ENCODE data around the gene MRPL40. TPM values are rescaled to one million over a fixed set of nuclear protein-coding genes. Genes with fewer than 3 reads are reported as not detected.

MRPL40 gene
- total RNA-seq, 1 donor from 2014 or later: 24.4 TPM

- Mint-ChIP-seq H3K4me3 (ENCODE audit: unreplicated experiment) (peak overlapping the region; percentile 87), H3K4me1 (ENCODE audit: low read depth, unreplicated experiment) (peaks cover 18% of the 10 kb centered on the region), H3K27ac (ENCODE audit: unreplicated experiment) (peak overlapping the region; percentile 52), H3K36me3 (ENCODE audit: unreplicated experiment) (no peaks in the 10 kb centered on the region), H3K27me3 (ENCODE audit: unreplicated experiment) (no peaks in the 10 kb centered on the region), H3K9me3 (ENCODE audit: unreplicated experiment) (peaks cover 8% of the 10 kb centered on the region)
- DNase-seq: peak; percentile 41
- TF ChIP-seq CTCF (IDR thresholded peaks at IDR 0.05; ENCODE audit: partially characterized antibody, unreplicated experiment): no peak
These were observed 2.1 kb upstream of the MRPL40 start for GRCh38 chr22:19429950-19430889.

GRCh38 chr22:19430890-19431541, 1.3 kb upstream of the MRPL40 start:
- Mint-ChIP-seq H3K27me3 (ENCODE audit: unreplicated experiment) (no peaks in the 10 kb centered on the region), H3K9me3 (ENCODE audit: unreplicated experiment) (peaks cover 8% of the 10 kb centered on the region), H3K4me1 (ENCODE audit: low read depth, unreplicated experiment) (peaks cover 21% of the 10 kb centered on the region), H3K36me3 (ENCODE audit: unreplicated experiment) (no peaks in the 10 kb centered on the region), H3K27ac (ENCODE audit: unreplicated experiment) (peak overlapping the region; percentile 52), H3K4me3 (ENCODE audit: unreplicated experiment) (peak overlapping the region; percentile 87)
- peak; percentile 53 for DNase-seq
- TF ChIP-seq CTCF (IDR thresholded peaks at IDR 0.05; ENCODE audit: partially characterized antibody, unreplicated experiment): peak; percentile 38

- peak; percentile 92 for DNase-seq
- Mint-ChIP-seq H3K27ac (ENCODE audit: unreplicated experiment) (peak within 1 kb of the TSS; percentile 95), H3K9me3 (ENCODE audit: unreplicated experiment) (peaks cover 8% of the 10 kb centered on the region), H3K27me3 (ENCODE audit: unreplicated experiment) (no peaks in the 10 kb centered on the region), H3K4me1 (ENCODE audit: low read depth, unreplicated experiment) (peaks cover 21% of the 10 kb centered on the region), H3K4me3 (ENCODE audit: unreplicated experiment) (peak within 1 kb of the TSS; percentile 95), H3K36me3 (ENCODE audit: unreplicated experiment) (no peaks in the 10 kb centered on the region)
- TF ChIP-seq CTCF (IDR thresholded peaks at IDR 0.05; ENCODE audit: partially characterized antibody, unreplicated experiment): no peak
These were observed 654 bp upstream of the MRPL40 start, which contains the start of gene HIRA for GRCh38 chr22:19431649-19432132. HIRA (minus strand) TSS chr22:19431733; CDS start chr22:19431476, 257 bp downstream.

- no peak for DNase-seq
- Mint-ChIP-seq H3K27ac (ENCODE audit: unreplicated experiment) (no peak overlapping the region), H3K36me3 (ENCODE audit: unreplicated experiment) (no peaks in the 10 kb centered on the region), H3K27me3 (ENCODE audit: unreplicated experiment) (no peaks in the 10 kb centered on the region), H3K4me1 (ENCODE audit: low read depth, unreplicated experiment) (peaks cover 23% of the 10 kb centered on the region), H3K4me3 (ENCODE audit: unreplicated experiment) (no peak overlapping the region), H3K9me3 (ENCODE audit: unreplicated experiment) (peaks cover 8% of the 10 kb centered on the region)
- no peak for TF ChIP-seq CTCF (IDR thresholded peaks at IDR 0.05; ENCODE audit: partially characterized antibody, unreplicated experiment)
These were observed 2.1 kb downstream of the MRPL40 start for GRCh38 chr22:19434401-19434800.

Measured in glutamatergic neuron (in vitro differentiated cells).